M059J (cell line): Measurements from ENCODE around the gene PHF13. TPM values are rescaled to one million over a fixed set of nuclear protein-coding genes. Genes with fewer than 3 reads are reported as not detected.
"Not testable (repeated sequence)": the region's sequence is repeated elsewhere in the genome, so short reads cannot be mapped to it uniquely, and the experiment has no call there.

Experiments
- DNase-seq: peaks from one replicate; pipeline ENCODE4 v3.0.0-alpha.2; 2012; ENCODE audit warnings: low read depth
- total RNA-seq: library from RNA; depleted of rRNA; stranded (reverse); fragments of >200 nt; shearing (Covaris generic); gene quantifications from 2 replicates; pipeline ENCODE4 v1.2.3, GENCODE V29; 2014

Gene PHF13
- total RNA-seq, 1 experiment from 2014 or later, result 22.3 TPM

DNA sequence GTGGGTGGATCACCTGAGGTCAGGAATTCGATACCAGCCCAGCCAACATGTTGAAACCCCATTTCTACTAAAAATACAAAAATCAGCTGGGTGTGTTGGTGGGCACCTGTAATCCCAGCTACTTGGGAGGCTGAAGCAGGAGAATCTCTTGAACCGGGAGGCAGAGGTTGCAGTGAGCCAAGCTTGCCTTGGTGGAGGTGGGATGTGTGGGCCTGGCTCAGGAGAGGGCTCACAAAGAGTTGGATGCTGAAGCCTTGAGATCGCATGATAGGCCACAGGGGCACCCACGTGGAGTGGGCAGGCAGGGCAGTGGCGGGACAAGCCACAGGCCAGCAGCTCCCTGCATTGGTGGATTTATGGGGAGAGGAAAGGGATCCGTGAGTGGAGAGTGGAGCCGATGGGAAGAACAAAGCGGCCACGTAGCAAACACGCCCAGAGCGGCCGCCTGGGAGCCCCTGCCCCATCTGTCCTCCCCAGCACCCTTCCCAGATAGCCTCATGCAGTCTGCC lies 15.5 kb downstream of the PHF13 start:
- DNase-seq, result no peak

DNA sequence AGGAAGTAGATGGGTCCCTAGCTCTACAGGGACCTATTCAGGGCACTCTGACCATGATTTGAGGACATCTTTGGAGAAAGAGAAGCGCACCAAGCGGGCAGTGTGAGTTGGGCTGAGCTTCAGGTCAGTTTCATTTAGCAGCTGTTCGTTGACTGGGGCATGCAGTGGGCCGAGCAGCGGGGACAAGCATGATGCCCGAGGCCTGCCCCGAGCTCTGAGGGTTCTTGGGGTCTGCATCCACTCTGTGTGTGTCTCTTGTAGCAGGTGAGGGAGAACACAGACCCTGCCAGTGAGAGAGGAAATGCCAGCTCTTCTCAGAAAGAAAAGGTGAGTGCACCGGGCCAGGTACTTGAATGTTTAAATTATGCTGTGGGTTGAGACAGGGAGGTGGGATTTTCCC lies 16.5 kb downstream of the PHF13 start:
- DNase-seq, result no peak

DNA sequence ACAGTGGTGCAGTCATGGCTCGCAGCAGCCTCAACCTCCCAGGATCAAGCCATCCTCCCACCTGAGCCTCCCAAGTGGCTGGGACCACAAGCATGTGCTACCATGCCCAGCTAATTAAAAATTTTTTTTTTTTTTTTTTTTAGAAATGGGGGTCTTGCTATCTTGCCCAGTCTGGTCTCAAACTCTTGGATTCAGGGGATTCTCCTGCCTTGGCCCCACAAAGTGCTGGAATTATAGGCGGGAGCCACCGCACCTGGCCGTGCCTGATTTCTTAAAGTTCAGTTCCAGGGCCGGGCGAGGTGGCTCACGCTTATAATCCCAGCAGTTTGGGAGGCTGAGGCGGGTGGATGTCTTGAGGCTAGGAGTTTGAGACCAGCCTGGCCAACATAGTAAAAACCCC lies 17.5 kb downstream of the PHF13 start:
- no peak for DNase-seq

DNA sequence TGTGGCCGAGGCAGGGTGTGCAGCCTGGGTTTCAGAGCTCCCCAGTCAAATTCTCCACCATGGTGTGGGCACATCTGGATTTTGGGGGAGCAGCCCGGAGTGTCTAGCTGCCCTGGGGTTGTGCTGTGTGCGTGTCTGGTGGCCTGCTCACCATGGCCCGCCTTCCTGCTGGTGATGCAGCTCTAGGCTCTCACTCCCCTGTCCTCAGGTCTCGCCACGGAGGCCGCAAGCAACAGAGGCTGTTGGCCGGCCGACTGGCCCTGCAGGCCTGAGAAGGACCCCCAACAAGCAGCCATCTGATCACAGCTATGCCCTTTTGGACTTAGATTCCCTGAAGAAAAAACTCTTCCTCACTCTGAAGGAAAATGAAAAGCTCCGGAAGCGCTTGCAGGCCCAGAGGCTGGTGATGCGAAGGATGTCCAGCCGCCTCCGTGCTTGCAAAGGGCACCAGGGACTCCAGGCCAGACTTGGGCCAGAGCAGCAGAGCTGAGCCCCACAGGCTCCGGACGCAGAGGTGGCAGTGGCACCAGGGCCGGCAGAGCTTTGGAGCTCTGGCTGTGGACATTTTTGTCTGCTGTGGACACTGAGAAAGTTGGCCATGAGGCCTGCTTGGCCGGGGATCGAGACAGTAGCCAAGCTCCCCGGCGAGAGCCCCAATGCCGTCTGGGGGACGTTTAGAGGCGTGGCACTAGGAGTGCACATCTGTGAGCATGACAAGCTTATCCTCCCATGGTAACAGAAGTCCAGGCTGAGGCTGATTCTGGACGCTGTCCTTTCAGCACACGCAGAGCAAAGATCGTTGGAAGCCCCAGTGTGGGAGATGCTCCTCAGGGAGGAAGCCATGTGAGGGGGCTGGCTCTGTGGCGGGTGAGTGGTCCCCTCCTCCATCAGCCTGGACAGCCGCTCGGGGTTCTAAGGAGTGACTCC lies 19.3 kb downstream of the PHF13 start:
- DNase-seq, result no peak

DNA sequence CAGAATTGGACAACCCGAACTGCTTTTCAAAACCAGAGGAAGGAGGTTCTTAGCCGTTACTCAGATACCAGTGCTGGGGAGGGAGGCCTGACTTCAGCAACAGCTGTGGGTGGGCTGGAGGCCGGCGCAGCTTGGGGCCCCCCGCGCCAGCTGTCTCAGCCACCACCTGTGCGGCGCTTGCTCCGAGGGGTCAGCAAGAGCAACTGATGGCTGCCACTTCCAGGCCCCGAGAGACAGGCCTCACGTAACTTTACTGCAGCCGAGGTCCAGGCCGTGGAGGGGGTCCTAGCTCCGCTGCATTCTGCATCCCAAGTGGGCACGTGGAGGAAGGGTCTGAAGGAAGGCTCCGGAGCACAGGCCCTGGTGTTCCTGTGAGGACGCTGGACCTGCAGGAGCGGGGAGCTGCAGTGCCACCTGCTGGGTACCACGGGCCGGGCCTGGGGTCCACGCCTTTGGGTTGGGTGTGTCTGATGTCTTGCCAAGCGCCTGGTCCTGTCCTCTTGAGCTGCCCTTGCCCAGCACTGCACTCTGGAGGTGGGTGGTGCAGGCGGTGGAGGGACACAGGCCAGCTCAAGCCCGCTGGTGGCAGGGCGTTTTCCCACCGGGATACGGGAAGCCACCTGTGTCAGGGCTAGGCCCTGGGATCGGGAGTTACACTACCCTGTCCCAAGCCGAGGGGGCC lies 21.0 kb downstream of the PHF13 start:
- DNase-seq, result peak; percentile 33

DNA sequence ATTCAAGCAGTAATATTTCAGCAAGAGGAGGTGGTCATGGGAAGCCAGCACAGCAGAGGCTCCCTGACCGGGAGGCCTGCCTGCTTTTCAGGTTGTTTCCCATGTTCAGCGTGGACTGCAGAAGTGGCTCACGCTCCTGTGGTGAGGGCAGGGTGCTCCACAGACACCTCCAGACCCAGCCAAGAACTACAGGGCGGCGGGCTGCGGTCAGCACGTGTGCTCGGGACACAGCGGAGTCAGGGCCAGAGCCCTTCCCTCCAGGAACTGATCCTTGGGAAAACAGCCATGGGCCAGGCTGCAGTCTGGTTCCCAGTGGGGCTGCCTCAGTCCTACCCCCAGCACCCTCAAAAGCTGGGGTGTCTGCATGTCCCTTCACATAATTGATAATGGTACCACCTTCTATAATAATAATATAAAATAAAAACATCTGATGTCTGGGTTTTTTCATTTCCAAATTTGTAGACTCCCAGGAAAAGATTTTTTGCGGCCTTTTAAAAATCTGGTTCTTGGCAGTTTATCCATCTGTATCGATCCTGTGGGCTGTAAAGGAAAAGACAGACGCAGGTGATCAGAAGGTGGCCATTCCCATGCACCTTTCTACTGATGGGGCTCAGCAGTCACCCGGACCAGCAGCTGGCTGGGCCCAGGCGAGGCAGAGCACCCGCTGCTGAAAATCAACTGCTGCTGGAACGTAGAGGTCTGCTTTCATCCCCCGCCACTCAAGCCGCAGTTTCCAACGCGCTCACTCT lies 21.8 kb downstream of the PHF13 start:
- DNase-seq, result no peak

DNA sequence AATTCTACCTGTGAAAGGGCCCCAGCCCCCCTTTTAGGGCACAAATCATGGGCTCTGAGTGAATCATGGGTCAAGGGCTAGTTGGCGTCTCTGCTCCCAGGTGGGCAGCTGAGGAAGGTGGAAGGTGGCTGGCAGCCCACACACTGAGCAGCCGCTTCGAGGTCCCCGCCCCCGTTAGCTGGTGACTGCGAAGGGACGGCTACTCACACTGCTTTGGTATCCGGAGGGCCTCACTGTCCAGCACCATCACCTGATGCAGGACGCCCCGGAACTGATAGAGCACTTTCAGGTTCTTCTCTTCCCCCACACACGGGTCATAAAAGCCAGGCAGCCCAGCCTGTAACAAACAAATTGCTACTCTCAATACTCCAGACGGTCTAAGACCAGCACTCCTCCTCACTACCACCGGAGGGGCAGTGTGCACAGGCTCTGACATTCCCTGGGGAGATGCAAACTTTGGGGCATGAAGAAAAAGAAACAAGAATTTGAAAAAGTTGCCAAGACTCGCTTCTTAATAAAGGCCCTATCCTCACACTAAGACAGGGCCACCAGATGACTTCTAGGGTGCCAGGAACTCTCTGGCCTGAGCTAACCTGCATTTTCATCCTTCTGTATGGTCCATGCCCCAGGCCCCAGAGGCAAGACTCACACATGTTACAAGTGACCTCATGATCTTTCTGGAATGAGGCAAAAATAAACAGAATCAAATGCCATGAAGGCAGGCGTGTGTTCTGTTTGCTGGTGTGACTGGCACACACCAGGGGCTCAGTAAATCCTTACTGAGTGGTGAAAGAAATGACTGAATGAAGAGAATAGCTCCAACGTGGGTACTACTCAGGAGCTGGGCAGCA lies 22.6 kb downstream of the PHF13 start:
- DNase-seq, result no peak

DNA sequence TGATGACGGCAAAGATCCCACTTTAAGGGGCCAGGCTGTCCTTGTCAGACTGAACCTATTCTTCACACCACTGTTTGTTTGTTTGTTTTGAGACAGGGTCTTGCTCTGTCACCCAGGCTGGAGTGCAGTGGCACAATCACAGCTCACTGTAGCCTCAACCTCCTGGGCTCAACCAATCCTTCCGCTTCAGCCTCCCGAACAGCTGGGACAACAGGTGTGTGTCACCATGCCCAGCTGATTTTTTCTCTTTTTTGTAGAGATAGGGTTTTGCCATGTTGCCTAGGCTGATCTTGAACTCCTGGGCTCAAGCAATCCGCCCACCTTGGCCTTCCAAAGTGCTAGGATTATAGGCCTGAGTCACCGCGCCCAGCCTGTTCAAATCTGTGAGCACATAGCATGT lies 23.2 kb downstream of the PHF13 start:
- not testable (repeated sequence) for DNase-seq

DNA sequence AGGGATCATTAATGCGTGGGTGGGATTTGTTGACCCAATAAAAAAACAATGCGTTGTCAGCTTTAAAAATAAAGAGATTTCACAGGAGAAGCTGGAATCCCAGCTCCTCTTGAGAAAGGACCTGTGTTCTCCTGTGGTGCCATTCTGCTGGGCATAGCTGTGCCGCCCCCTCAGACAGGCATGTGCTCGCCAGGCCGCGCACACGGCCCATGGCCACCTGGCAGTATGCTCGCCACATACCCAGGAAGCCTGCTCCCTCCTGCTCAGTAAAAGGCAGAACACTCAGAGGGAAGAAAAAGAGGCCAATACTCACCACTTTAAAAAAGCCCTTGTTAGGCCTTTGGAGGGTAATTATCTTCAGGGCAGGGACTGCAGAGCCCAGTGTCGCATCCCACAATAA lies 24.2 kb downstream of the PHF13 start:
- DNase-seq, result no peak

DNA sequence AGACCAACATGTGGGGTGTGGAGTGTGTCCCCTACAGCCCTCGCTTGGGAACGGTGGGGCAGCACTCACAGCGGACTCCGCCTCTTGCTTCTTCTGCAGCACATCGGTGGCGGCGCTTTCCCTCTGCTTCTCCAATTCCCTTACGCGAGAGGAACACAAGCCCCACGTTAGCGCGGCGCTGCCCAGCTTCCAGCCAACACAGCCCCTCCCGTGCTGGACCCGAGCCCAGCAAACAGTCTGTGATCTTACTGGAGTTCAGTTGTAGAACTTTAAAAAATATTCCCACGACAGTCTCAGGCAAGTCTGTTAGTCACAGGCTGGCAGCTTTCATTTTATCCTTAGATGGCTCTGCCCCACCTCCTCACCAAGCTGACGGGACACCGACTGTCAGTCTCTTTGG lies 24.7 kb downstream of the PHF13 start:
- no peak for DNase-seq

DNA sequence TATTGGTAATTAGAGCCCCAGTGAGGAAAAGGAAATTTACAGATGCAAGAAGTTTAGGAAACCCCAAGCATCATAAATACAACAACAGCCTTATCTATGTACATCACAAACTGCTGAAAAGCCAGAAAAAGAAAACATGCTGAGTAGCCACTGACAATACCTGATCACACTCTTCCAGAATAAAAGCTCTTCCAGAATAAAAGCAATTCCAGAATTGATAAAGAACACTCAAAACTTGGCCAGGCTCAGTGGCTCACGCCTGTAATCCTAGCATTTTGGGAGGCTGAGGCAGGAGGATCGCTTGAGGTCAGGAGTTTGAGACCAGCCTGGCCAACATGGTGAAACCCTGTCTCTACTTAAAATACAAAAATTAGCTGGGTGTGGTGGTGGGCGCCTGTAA lies 27.3 kb downstream of the PHF13 start:
- not testable (repeated sequence) for DNase-seq

DNA sequence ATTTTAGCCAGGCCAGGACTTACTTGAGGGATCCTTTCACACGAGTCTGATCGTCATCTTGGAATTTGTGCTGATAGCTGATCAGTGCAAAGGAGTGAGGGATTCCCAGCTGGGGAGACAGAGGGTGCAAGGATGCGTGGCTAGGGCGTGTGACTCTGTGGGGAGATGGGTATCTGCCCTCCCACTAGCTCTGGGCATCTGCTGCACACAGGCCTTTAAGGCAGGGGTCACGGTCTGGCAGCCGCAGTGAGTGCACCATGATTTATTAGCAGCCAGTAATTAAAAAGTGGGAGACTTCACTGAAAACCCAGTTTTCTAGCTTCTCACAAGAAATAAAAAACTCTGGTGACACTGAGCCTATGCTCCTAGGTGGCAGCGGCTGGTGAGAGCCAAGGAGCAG lies 31.5 kb downstream of the PHF13 start:
- DNase-seq, result no peak

DNA sequence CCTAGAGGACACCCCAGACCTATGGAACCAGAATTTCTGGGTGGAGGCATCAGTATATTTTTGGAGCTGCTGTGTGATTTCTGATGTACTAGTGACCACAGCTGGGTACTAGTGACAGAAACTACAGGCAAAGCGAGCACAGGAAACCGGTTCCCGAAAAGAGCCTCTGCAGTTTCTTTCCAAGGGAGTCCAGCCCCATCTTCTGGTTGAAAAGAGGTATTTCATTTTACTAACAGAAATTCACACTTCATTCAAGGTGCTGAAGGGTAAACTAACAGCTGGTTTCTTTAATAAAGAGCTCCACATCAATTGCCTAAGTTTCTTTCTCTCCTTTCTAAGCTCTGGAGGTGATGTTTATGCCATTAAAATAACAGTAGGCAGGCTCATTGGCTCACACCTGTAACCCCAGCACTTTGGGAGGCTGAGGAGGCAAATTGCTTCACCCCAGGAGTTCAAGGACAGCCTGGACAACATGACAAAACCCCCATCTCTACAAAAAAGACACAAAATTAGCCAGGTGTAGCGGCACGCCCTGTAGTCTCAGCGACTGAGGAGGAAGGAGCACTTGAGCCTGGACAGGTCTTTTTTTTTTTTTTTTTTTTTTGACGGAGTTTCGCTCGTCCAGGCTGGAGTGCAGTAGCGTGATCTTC lies 33.1 kb downstream of the PHF13 start:
- peak; percentile 44 for DNase-seq

DNA sequence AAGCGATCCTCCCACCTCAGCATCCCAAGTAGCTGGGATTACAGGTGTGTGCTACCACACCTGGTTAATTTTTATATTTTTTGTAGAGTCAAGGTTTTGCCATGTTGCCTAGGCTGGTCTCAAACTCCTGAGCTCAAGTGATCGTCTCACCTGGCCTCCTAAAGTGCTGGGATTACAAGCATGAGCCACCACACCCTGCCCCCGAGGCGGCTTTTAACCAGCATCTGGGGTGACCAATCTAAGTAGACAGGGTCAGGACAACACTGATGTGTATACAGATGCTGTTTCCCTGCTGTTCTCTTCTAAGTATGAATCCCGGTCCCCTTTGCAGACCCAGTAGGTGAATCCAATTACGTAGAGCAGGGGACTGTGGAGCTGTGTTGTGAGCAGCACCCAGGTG lies 35.0 kb downstream of the PHF13 start:
- DNase-seq, result no peak

DNA sequence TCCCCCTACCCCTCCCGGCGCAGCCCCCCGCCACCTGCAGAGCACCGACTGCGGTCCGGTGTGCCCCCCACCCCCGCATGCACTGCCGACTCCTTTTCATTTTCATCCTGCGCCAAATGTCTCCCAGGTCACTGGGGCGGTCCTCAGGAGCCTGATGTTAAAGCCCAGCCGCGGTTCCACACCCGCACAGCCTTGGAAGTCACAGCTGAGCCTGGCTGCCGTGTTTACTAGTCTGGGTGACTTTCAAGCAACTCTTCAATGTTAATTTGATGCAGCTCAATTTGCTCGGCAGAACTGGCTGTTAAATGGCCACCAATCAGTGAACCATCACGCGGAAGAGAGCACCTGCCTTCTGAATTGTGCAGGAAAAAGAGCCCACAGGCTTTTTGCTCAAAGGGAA lies 38.4 kb downstream of the PHF13 start:
- no peak for DNase-seq

DNA sequence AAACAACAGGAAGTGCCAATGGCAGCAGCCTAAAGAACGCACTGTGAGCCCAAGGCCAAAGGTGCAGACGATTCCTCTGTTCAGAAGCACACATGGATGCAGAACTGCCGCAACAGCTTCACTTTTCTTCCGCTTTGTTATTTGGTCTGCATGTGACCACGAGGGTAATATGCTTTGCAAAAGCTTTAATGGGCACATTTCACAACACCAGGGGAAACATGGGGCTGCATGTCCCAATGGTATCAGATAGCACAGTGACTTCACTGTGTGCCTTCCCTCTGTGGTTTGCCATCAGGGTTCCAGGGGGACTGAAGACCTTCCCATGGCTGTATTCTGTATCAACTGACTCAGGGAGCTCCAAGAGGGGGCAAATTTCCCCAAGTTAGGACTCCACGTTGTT lies 39.5 kb downstream of the PHF13 start:
- DNase-seq, result no peak

DNA sequence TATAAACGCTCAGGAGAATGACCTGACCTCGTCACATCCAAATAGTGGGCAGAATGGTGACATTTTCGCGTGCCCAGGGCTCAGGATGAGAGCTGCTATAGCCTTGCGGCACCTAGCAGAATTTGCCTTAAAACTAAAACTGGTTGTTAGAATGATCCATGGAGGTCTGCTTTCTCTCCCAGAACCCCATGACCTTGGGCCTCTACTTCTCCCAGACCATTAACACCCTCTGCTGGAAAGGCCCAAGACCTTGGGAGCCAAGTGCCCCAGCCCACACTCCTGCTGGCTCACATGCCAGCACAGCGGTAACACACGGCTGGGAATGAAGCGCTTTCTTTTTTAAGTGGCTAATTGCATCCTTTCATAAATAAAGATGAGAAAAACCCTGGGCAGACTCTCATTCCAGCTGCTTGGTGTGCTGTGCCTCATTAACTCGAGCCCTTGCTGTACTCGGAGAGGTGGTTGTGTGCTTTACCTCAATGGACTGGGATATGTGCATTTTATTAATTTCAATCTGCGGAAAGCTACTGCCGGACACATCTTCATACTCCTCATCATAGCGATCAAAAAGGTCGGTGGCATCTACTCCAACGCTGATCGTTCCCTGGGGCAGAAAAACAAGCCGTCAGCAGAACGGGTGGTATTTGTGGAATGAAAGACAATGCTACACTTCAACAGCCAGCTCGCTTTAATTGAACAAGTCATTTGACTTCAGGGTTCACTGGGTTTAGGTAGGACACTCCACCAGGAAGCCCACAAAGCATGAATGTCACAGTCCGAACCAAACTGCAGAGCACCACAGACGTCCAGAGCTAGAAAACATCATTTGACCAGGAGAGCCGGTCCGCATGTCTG lies 40.1 kb downstream of the PHF13 start:
- no peak for DNase-seq

DNA sequence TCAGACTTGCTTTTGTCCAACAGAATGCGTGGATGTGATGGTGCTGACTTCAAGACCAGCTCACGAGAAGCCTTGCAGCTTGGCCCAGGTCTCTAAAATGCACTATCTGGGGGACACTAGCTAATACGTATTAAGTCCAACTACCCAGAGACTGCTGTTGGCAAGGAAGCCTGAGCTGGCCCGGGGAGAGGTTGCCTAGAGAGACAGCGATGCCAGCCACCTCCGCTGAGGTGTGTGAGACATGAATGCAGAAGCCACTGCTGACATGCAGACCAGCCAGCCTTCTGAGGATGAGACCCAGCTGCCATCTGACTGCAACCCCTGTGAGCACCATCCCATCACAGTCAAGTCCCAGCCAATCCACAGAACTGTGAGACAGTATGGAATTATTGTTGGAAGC lies 43.6 kb downstream of the PHF13 start:
- no peak for DNase-seq

DNA sequence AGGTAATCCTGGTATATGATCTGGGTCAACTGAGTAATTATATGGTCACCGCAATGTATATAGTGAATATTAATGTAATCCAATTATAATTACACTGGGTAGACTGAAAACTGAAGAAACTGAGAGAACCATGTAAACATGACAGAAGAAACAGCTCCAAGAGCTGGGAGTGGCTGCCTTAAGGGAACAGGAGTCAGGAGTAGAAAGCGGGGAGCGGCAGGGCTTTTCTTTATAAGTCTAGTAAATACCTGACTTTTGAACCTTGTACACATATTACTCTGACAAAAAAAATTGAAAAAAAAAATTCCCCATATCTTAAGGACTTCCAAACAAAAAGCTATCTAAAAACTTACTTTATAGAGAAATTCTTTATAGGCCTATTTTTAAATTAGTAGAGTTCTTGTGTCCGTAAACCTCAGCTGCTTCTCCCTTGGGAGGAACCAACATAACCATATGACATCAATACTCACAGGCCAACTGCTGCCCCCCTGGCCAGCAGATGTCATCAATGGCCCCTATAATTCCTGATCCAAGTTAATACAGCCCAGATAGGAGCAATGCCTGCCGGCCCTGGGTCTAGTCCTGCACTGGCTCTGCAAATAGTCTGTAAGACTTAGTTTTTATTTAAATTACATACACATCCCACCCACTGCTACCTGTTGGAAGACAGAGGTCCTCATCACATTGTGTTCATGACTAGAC lies 45.0 kb downstream of the PHF13 start:
- DNase-seq, result no peak
